HG03565 (cell line): ENCODE data around the gene KIF14.
"Not testable (repeated sequence)": the region's sequence is repeated elsewhere in the genome, so short reads cannot be mapped to it uniquely, and the experiment has no call there.

Experiments
- ATAC-seq: cut with Tn5 transposase; IDR thresholded peaks from one replicate; pipeline ENCODE4 v1.9.1; 2021; ENCODE audit warnings: mild to moderate bottlenecking, moderate library complexity; ENCODE audit not compliant: unreplicated experiment

KIF14 gene

GRCh38 chr1:200634261-200635122, 13.9 kb upstream of the KIF14 start:
- no peak for ATAC-seq

- ATAC-seq: no peak
Measured at GRCh38 chr1:200631375-200631774, 10.8 kb upstream of the KIF14 start.

DNA sequence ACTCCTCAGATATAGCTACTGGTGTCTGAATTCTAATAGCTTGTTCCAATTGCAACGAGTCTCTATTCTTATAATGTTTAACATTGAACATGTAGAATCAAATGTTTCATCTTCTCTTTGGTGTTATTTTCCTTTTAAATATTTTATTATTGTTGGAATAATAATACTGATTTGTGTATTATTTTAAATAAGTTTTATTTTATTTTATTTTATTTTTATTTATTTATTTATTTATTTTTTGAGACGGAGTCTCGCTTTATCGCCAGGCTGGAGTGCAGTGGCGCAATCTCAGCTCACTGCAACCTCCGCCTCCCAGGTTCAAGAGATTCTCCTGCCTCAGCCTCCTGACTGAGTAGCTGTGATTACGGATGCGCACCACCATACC, 10.0 kb upstream of the KIF14 start:
- ATAC-seq: not testable (repeated sequence)

DNA sequence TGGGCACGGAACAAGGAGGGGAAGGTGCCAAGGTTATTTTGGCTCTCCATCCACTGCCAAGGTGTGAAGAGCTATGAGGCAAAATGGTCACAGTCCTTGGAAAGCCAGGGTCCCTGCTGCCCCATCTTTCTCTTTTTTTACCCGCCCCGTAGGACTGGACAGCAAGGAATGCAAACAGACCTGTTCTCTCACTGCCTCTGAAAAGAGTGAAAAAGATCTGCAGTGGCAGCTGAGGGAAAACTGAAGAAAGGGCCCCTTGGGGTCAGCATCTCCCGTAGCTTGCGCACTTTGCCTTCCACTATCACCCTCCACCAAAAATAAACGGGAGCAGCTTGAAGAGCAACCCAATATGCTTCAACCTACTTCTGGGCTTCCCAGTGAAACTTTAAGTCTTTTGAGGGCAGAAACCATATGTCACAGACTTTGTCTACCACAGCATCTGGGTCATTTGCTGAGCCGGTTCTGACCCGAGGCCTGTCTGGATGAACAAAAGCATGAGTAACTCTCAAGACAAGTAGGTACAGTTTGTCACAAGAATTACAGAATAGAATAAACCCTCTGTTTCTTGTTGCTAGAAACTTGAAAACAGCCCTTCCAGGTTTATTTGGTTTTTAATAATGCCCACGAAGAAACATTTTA, 9.4 kb upstream of the KIF14 start:
- ATAC-seq: no peak

DNA sequence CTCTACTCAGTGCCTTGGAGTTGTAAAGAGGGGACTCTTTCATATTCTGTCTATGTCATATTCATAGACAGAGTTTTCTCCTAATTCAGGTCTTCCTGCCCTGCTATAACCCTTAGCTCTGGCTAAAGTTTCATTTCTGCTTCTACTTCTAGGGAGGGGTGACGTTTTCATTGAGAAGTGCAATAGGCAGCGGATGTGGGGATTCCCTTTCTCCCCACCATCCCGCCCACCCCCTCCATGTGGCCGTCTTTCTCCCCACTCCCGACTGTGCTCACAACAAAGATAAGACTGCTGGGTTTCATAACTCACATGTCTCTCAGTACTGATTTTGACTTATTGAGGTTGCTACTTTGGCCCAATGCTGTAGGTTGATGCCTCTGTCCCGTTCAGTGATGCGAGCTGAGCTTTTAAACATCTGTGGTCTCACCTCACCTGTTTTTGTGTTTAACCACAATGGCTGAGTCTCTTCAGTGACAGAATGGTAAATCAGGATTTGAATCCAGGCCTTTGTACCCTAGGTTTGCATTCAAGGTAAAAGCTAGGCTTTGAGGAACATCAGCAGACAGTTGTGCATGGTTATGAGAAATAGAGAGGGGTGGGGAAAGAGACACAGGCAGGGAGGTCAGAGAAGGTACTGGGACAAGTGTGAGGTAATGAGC, 7.8 kb upstream of the KIF14 start:
- ATAC-seq: peak; percentile 71

- no peak for ATAC-seq
Measured at GRCh38 chr1:200627575-200628222, 7.1 kb upstream of the KIF14 start.

GRCh38 chr1:200626853-200627534, 6.4 kb upstream of the KIF14 start:
- no peak for ATAC-seq

DNA sequence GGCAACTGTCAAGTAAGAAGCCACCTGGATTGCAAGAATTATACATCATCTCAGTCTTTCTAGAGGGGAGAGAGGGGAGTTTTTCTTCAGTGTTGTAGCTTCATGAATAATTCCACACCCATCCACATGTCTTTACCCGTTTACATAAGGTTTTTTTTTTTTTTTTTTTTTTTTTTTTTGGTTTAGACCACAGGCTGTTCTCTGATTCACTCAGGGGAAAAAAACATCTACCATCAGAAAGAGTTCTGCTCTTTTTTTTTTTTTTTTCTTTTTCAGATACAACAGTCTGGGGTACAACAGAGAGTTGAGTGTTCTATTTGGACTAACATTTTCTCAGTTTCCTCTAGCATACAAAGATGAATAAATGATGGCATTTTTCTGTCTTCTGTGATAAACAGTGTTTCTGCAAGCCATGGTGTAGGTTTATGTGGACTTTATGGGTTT, 4.9 kb upstream of the KIF14 start:
- ATAC-seq: peak; percentile 22

DNA sequence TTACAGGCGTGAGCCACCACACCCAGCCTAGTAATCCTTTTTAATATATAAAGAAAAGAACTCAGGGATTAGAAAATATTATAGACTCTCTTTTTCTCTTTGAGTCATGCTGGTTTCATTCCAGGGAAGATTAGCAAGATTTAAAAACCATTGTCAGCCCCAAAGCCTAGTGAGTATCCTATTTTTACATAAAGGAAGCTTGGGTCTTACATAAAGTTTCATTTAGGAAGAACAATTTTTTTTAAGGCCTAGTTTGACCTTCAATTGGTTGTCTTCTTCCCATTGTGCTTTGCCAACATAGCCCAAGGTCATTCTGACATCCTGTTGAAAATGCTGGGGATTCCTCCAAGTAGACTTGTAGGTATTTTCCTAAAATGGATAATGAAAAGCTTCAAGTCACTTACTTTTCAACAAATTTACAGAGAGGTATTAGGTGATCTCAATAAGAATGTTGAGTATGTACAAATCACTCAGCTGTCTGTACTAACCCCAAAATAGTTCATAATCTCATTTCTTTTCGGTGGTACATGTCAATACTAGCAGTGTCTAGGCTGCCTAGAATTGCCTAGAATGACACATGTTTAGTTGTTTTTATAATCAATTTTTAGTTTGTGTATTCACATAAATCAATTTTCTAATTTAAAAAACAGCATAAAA, 4.3 kb upstream of the KIF14 start:
- ATAC-seq: no peak

GRCh38 chr1:200619894-200620272, 668 bp downstream of the KIF14 start:
- ATAC-seq: no peak

DNA sequence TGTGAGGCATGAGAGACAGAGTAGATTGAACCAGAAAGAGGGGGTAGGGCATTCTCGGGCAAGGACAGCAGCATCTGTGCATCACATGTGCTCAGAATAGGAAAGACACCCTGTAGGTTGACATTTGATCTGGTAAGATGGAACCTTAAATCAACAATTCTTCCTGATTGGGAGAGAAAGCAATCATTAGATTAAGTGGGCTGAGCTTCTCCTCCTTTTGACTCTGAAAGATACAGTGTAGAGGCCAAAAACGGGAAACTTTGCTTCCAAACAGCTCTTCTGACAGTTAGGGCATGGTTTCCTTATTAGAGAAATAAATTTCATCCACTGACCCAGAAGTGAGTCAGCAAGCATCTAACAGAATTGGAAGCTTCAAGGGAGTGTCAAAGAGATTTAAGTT, 9.7 kb downstream of the KIF14 start:
- ATAC-seq: no peak

DNA sequence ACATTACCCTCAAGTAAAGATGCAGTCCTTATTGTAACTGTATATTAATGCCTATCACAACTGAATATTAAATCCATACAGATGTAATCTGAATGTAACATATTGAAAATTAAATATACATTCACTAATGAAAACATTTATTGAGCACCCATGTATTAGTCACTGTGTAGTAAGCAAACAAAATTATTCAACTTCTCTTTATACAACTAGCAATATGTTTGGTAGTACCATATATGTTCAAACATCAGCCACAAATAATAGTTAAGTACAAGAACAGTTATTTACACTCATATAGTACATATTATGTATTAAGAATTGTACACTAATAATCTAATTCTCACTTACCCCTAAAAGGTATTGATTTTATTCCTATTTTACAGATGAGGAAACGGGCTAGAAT, 17.9 kb downstream of the KIF14 start:
- no peak for ATAC-seq

- no peak for ATAC-seq
Measured at GRCh38 chr1:200590001-200590400, 30.6 kb downstream of the KIF14 start.

GRCh38 chr1:200588698-200589097, 31.9 kb downstream of the KIF14 start:
- peak; percentile 41 for ATAC-seq

GRCh38 chr1:200564319-200564718, 56.2 kb downstream of the KIF14 start:
- ATAC-seq: no peak

DNA sequence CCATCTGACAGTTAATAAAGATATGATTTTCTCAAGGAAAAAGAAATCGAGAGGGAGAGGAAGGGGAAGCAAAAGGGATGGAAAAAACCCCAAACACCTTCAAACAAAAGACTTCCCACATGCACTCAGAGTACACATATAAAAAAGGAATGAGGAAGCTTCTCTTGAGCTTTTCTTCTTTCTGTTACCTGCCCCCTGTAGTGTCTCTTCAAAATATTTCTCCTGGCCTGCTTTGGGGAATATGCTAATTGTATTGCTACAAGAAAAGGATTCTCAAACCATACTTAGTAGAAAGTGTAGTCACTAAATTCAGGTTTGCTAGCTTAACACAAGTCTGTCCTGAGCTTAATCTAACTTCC, 58.7 kb downstream of the KIF14 start:
- ATAC-seq: peak; percentile 26

- ATAC-seq: no peak
Measured at GRCh38 chr1:200558866-200559459, 61.6 kb downstream of the KIF14 start.

DNA sequence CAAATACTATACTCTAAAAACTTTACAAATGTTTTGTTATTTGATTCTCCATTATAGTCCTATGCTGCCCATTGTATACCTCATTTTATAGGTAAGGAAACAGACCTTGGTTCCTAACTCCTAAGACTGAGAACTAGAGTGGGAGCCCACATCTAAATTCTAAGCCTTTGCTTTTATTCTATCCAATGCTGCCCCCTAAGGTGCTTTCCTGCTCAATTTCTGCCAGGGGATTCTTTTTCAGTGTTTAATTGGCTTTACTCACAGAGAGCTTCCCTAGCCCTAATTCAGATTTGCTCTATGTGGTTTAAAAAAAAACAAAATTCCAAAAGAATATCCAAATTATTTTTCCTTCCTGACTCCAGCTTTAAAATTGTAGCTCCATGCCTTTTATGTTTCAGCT, 64.5 kb downstream of the KIF14 start:
- ATAC-seq: no peak

GRCh38 chr1:200552737-200553136, 67.8 kb downstream of the KIF14 start:
- ATAC-seq: not testable (repeated sequence)

DNA sequence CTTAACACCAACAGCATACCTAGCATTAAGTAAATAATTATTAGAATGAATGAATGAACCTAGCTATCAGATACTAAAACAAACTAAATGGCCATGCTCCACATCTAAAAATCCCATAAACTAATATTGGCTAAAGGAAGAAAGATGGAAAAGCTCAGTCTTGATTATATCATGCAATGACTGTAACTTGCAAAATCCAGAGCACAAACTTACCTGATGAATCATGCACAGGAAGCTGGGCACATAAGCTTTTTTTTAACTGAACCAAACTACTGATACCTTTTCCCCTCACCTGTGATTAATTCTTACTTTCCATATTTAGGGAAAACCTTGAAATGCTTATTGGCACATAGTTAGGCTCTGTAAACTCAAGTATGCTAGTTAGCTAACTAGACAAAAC, 70.2 kb downstream of the KIF14 start:
- ATAC-seq: no peak
